ENCODE data around the gene PPIF.

Gene PPIF

GRCh38 chr10:79386637-79387465 is 39.6 kb downstream of the PPIF start:
- no peak for DNase-seq (ENCODE audit: low read depth in 3 of 3)

GRCh38 chr10:79387466-79387973 is 40.3 kb downstream of the PPIF start:
- DNase-seq (ENCODE audit: low read depth in 3 of 3) = no peak

GRCh38 chr10:79387974-79388850 is 40.9 kb downstream of the PPIF start:
- DNase-seq (ENCODE audit: low read depth in 3 of 3) = no peak

- DNase-seq (ENCODE audit: low read depth in 3 of 3) = no peak
Observed at GRCh38 chr10:79390057-79390456, 42.8 kb downstream of the PPIF start.

- DNase-seq (ENCODE audit: low read depth in 3 of 3) = no peak
Observed at GRCh38 chr10:79390551-79391229, 43.4 kb downstream of the PPIF start.

GRCh38 chr10:79391231-79392019 is 44.2 kb downstream of the PPIF start:
- DNase-seq (ENCODE audit: low read depth in 3 of 3) = no peak

- DNase-seq (ENCODE audit: low read depth in 3 of 3) = no peak
Observed at GRCh38 chr10:79392020-79392398, 44.7 kb downstream of the PPIF start.

- no peak for DNase-seq (ENCODE audit: low read depth in 3 of 3)
Observed at GRCh38 chr10:79392506-79393176, 45.4 kb downstream of the PPIF start.

GRCh38 chr10:79393221-79393923 is 46.1 kb downstream of the PPIF start:
- no peak for DNase-seq (ENCODE audit: low read depth in 3 of 3)

- no peak for DNase-seq (ENCODE audit: low read depth in 3 of 3)
Observed at GRCh38 chr10:79393924-79394610, 46.8 kb downstream of the PPIF start.

- no peak for DNase-seq (ENCODE audit: low read depth in 3 of 3)
Observed at GRCh38 chr10:79394664-79395063, 47.4 kb downstream of the PPIF start.

GRCh38 chr10:79396520-79396919 is 49.3 kb downstream of the PPIF start:
- no peak for DNase-seq (ENCODE audit: low read depth in 3 of 3)

- DNase-seq (ENCODE audit: low read depth in 3 of 3) = no peak
Observed at GRCh38 chr10:79397051-79397450, 49.8 kb downstream of the PPIF start.

GRCh38 chr10:79397575-79398303 is 50.5 kb downstream of the PPIF start:
- DNase-seq (ENCODE audit: low read depth in 3 of 3) = no peak

GRCh38 chr10:79398642-79399041 is 51.4 kb downstream of the PPIF start:
- no peak for DNase-seq (ENCODE audit: low read depth in 3 of 3)

GRCh38 chr10:79399223-79399831 is 52.1 kb downstream of the PPIF start:
- no peak for DNase-seq (ENCODE audit: low read depth in 3 of 3)

- DNase-seq (ENCODE audit: low read depth in 3 of 3) = peak in 2 of 3 experiments; percentile 5 to 52
Observed at GRCh38 chr10:79400146-79401004, 53.1 kb downstream of the PPIF start.

All from stimulated activated CD4-positive, alpha-beta T cell treated with anti-CD3 and anti-CD28 coated beads, TNF-alpha, amount 100 ng/mL, for 24 hours (primary cell).